ENCODE data around the gene RAVER2.
A peak's percentile ranks its signal among the peaks of the same experiment; 100 is the strongest.
"Not testable (repeated sequence)": the region's sequence is repeated elsewhere in the genome, so short reads cannot be mapped to it uniquely, and the experiment has no call there.

Gene RAVER2

GRCh38 chr1:64744492-64745180, at the start of gene RAVER2:
Gene RAVER2, plus strand, starts transcription at chr1:64745075. Its CDS starts 98 bp downstream, at chr1:64745173.
- TF ChIP-seq, protein P1, sequence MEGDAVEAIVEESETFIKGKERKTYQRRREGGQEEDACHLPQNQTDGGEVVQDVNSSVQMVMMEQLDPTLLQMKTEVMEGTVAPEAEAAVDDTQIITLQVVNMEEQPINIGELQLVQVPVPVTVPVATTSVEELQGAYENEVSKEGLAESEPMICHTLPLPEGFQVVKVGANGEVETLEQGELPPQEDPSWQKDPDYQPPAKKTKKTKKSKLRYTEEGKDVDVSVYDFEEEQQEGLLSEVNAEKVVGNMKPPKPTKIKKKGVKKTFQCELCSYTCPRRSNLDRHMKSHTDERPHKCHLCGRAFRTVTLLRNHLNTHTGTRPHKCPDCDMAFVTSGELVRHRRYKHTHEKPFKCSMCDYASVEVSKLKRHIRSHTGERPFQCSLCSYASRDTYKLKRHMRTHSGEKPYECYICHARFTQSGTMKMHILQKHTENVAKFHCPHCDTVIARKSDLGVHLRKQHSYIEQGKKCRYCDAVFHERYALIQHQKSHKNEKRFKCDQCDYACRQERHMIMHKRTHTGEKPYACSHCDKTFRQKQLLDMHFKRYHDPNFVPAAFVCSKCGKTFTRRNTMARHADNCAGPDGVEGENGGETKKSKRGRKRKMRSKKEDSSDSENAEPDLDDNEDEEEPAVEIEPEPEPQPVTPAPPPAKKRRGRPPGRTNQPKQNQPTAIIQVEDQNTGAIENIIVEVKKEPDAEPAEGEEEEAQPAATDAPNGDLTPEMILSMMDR (IDR thresholded peaks at IDR 0.05; ENCODE audit: insufficient read depth, low read length, poor library complexity, severe bottlenecking) = peak; percentile 54
- peak within 1 kb of the TSS; percentile 53 for H3K4me3 ChIP-seq (replicated peaks; ENCODE audit: low read depth, low read length)
- peak; percentile 27 for DNase-seq (ENCODE audit: extremely low read depth, insufficient read length)

DNA sequence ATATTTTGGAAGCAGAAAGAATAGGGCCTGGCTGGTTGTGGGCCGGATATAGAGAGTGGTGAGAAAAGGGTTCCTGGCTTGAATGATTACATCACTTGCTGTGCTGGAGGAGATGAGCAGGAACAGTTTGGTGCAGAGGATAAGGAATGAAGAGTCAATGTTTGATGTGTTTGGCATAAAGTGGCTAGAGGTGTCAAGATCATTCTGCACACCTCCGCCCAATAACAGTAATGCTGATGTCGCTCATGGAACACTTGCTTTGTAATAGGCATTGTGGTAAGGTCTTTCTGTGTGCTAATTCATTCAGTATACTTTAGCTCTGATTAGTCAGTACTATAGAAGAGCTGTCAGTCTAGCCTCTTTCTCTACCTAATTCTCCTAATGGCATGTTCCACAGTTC, 48.0 kb upstream of the RAVER2 start:
- Histone ChIP-seq H3K4me3 (replicated peaks; ENCODE audit: low read depth, low read length) (no peak overlapping the region), H3K27me3 (replicated peaks; ENCODE audit: control insufficient read depth, insufficient read depth, low read length) (no peaks in the 10 kb centered on the region), H3K36me3 (ENCODE audit: control insufficient read depth, insufficient read depth, low read length) (no peaks in the 10 kb centered on the region)
- no peak for DNase-seq (ENCODE audit: extremely low read depth, insufficient read length)
- TF ChIP-seq, protein P1 (IDR thresholded peaks at IDR 0.05; ENCODE audit: insufficient read depth, low read length, poor library complexity, severe bottlenecking) = no peak

More at GRCh38 chr1:64744492-64745180, at the start of gene RAVER2:
- Histone ChIP-seq H3K36me3 (ENCODE audit: control insufficient read depth, insufficient read depth, low read length) (no peaks in the 10 kb centered on the region), H3K27me3 (replicated peaks; ENCODE audit: control insufficient read depth, insufficient read depth, low read length) (no peaks in the 10 kb centered on the region; the same call in 1 of the 2 replicates)

DNA sequence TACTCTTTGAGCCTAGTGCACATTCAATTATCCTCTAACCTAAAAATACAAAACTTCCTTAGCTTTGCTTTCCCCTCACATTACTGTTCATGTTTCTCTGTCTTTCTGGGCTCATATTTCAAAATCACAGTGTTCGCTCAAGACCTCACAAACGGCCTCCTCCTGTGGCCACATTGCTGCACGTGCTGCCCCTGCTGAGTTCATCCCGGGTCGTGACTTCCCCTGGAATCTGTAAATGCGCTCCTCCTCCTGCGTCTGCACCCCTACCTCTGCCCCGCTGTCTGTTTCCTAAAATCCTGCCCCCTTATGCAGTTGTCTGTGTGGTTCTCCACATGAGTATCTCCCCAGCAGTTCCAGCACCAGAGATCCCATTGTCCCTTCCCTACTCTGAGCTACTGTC, 45.5 kb upstream of the RAVER2 start:
- TF ChIP-seq, protein P1 (IDR thresholded peaks at IDR 0.05; ENCODE audit: insufficient read depth, low read length, poor library complexity, severe bottlenecking) = no peak
- no peak for DNase-seq (ENCODE audit: extremely low read depth, insufficient read length)
- Histone ChIP-seq H3K36me3 (ENCODE audit: control insufficient read depth, insufficient read depth, low read length) (no peaks in the 10 kb centered on the region), H3K4me3 (replicated peaks; ENCODE audit: low read depth, low read length) (no peak overlapping the region), H3K27me3 (replicated peaks; ENCODE audit: control insufficient read depth, insufficient read depth, low read length) (no peaks in the 10 kb centered on the region)

DNA sequence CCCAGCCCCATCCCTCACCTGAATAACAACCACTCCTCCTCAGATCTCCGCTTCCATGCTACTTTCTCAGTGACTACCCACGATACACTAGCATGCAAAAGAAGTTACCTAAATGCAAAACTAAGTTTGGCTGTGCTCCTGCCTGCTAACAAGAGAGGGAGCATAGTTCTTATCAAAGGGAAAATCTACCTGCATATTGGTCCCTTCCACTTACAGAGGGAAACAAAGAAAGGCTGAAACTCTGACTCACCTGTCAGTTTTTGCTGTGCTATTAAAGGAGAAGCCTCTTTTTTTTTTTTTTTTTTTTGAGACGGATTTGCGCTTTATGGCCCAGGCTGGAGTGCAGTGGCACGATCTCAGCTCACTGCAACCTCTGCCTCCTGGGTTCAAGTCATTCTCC, 43.8 kb upstream of the RAVER2 start:
- Histone ChIP-seq H3K27me3 (replicated peaks; ENCODE audit: control insufficient read depth, insufficient read depth, low read length) (no peaks in the 10 kb centered on the region), H3K36me3 (ENCODE audit: control insufficient read depth, insufficient read depth, low read length) (no peaks in the 10 kb centered on the region), H3K4me3 (replicated peaks; ENCODE audit: low read depth, low read length) (no peak overlapping the region)
- no peak for DNase-seq (ENCODE audit: extremely low read depth, insufficient read length)
- TF ChIP-seq, protein P1 (IDR thresholded peaks at IDR 0.05; ENCODE audit: insufficient read depth, low read length, poor library complexity, severe bottlenecking) = no peak

DNA sequence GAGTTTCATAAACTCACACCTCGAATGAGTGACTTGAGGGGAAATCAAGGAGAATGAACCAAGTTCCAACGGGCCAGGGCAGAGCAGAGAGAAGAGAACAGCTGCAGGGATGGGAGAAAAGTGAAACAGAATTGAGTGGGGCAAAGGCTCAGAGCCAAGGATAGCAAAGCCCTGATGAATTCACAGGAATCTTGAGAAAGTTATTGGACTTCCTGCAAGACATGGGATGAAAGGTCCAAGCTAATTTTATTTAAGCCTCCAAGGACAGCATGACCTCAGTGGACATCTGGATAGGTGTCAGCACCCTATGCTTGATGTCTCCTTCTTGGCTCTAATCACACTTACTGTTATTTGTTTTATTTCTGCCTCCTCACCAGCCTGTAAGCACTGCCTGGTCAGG, 43.0 kb upstream of the RAVER2 start:
- Histone ChIP-seq H3K4me3 (replicated peaks; ENCODE audit: low read depth, low read length) (no peak overlapping the region), H3K36me3 (ENCODE audit: control insufficient read depth, insufficient read depth, low read length) (no peaks in the 10 kb centered on the region), H3K27me3 (replicated peaks; ENCODE audit: control insufficient read depth, insufficient read depth, low read length) (no peaks in the 10 kb centered on the region)
- no peak for DNase-seq (ENCODE audit: extremely low read depth, insufficient read length)
- TF ChIP-seq, protein P1 (IDR thresholded peaks at IDR 0.05; ENCODE audit: insufficient read depth, low read length, poor library complexity, severe bottlenecking) = no peak

DNA sequence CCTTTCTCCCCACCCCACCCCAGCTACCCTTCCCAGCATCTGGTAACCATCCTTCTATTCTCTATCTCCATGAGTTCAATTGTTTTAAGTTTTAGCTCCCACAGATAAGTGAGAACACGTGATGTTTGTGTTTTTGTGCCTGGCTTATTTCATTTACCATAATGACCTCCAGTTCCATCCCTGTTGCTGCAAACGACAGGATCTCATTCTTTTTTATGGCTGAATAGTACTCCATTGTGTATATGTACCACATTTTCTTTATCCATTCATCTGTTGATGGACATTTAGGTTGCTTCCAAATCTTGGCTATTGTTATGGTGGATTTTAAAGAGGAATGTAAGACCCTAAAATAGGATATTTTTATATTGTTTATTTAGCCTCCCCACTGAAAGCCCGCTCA, 42.2 kb upstream of the RAVER2 start:
- not testable (repeated sequence) for DNase-seq (ENCODE audit: extremely low read depth, insufficient read length); H3K36me3 ChIP-seq (ENCODE audit: control insufficient read depth, insufficient read depth, low read length); H3K4me3 ChIP-seq (replicated peaks; ENCODE audit: low read depth, low read length); H3K27me3 ChIP-seq (replicated peaks; ENCODE audit: control insufficient read depth, insufficient read depth, low read length)

Measured in GM06990 (cell line).